ENCODE results near the gene DYRK3.
"Not testable (repeated sequence)": the region's sequence is repeated elsewhere in the genome, so short reads cannot be mapped to it uniquely, and the experiment has no call there.

GRCh38 chr1:206642074-206642473, 6.7 kb downstream of the DYRK3 start:
- TF ChIP-seq, protein P1, sequence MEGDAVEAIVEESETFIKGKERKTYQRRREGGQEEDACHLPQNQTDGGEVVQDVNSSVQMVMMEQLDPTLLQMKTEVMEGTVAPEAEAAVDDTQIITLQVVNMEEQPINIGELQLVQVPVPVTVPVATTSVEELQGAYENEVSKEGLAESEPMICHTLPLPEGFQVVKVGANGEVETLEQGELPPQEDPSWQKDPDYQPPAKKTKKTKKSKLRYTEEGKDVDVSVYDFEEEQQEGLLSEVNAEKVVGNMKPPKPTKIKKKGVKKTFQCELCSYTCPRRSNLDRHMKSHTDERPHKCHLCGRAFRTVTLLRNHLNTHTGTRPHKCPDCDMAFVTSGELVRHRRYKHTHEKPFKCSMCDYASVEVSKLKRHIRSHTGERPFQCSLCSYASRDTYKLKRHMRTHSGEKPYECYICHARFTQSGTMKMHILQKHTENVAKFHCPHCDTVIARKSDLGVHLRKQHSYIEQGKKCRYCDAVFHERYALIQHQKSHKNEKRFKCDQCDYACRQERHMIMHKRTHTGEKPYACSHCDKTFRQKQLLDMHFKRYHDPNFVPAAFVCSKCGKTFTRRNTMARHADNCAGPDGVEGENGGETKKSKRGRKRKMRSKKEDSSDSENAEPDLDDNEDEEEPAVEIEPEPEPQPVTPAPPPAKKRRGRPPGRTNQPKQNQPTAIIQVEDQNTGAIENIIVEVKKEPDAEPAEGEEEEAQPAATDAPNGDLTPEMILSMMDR (IDR thresholded peaks at IDR 0.05): not testable (repeated sequence)
- not testable (repeated sequence) for TF ChIP-seq POLR2A (IDR thresholded peaks at IDR 0.05)
